ENCODE measurements around the gene INSM1.

The INSM1 gene

GRCh38 chr20:20362774-20363433 is 5.0 kb upstream of the INSM1 start:
- DNase-seq (ENCODE audit: low spot score): no peak

- DNase-seq (ENCODE audit: low spot score): no peak
Measured at GRCh38 chr20:20363434-20363798, 4.5 kb upstream of the INSM1 start.

- no peak for DNase-seq (ENCODE audit: low spot score)
Measured at GRCh38 chr20:20363799-20364592, 3.9 kb upstream of the INSM1 start.

- no peak for DNase-seq (ENCODE audit: low spot score)
Measured at GRCh38 chr20:20364593-20365479, 3.1 kb upstream of the INSM1 start.

GRCh38 chr20:20365480-20366161 is 2.3 kb upstream of the INSM1 start:
- no peak for DNase-seq (ENCODE audit: low spot score)

GRCh38 chr20:20366551-20366875 is 1.4 kb upstream of the INSM1 start:
- DNase-seq (ENCODE audit: low spot score): no peak

GRCh38 chr20:20366876-20367574 is 879 bp upstream of the INSM1 start:
- DNase-seq (ENCODE audit: low spot score): no peak

GRCh38 chr20:20368418-20369249 is 730 bp downstream of the INSM1 start:
- no peak for DNase-seq (ENCODE audit: low spot score)

- no peak for DNase-seq (ENCODE audit: low spot score)
Measured at GRCh38 chr20:20369250-20370093, 1.6 kb downstream of the INSM1 start.

- no peak for DNase-seq (ENCODE audit: low spot score)
Measured at GRCh38 chr20:20370094-20370575, 2.2 kb downstream of the INSM1 start.

GRCh38 chr20:20371083-20371482 is 3.2 kb downstream of the INSM1 start:
- no peak for DNase-seq (ENCODE audit: low spot score)

GRCh38 chr20:20371681-20372080 is 3.8 kb downstream of the INSM1 start:
- DNase-seq (ENCODE audit: low spot score): no peak

GRCh38 chr20:20373091-20373571 is 5.2 kb downstream of the INSM1 start:
- no peak for DNase-seq (ENCODE audit: low spot score)

- no peak for DNase-seq (ENCODE audit: low spot score)
Measured at GRCh38 chr20:20375862-20376261, 8.0 kb downstream of the INSM1 start.

- DNase-seq (ENCODE audit: low spot score): no peak
Measured at GRCh38 chr20:20386192-20386591, 18.3 kb downstream of the INSM1 start.

GRCh38 chr20:20390393-20390792 is 22.5 kb downstream of the INSM1 start:
- no peak for DNase-seq (ENCODE audit: low spot score)

- no peak for DNase-seq (ENCODE audit: low spot score)
Measured at GRCh38 chr20:20391115-20391514, 23.2 kb downstream of the INSM1 start.

GRCh38 chr20:20391766-20392165 is 23.9 kb downstream of the INSM1 start:
- DNase-seq (ENCODE audit: low spot score): no peak

All from AG08396 (cell line).